ENCODE results near the gene INTS14.

DNA sequence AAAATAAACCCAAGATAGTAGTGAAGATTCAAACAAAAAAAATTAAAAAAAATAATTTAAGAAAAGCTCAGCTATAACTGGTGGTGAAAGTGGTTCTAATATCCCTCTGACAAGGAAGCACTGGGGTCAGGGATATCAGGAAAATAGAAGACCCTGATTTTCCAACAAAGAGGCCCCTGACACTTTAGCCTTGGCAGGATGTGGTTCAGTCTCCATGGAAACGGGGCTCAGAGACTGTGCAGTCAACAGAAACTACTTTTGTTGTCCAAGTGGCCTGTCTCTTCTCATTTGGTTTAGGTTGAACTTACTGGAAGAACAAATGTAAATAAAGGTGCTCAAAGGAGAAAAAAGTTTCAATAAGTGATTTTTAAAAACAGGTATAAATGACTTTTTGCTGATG, 27.2 kb downstream of the INTS14 start:
- no peak for TF ChIP-seq SMARCA5 (IDR thresholded peaks at IDR 0.05)
- no peak for TF ChIP-seq BDP1 (IDR thresholded peaks at IDR 0.05; ENCODE audit: insufficient read depth, insufficient read length)
- TF ChIP-seq ZBED1 (IDR thresholded peaks at IDR 0.05): no peak
- TF ChIP-seq, protein P1, sequence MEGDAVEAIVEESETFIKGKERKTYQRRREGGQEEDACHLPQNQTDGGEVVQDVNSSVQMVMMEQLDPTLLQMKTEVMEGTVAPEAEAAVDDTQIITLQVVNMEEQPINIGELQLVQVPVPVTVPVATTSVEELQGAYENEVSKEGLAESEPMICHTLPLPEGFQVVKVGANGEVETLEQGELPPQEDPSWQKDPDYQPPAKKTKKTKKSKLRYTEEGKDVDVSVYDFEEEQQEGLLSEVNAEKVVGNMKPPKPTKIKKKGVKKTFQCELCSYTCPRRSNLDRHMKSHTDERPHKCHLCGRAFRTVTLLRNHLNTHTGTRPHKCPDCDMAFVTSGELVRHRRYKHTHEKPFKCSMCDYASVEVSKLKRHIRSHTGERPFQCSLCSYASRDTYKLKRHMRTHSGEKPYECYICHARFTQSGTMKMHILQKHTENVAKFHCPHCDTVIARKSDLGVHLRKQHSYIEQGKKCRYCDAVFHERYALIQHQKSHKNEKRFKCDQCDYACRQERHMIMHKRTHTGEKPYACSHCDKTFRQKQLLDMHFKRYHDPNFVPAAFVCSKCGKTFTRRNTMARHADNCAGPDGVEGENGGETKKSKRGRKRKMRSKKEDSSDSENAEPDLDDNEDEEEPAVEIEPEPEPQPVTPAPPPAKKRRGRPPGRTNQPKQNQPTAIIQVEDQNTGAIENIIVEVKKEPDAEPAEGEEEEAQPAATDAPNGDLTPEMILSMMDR (IDR thresholded peaks at IDR 0.05 in 2 of 3, conservative IDR thresholded peaks at IDR 0.05 in 1 of 3; ENCODE audit: insufficient read depth in 2 of 3, low read depth in 1 of 3, low read length in 3 of 3): no peak
